ENCODE results near the gene LYVE1. TPM values are rescaled to one million over a fixed set of nuclear protein-coding genes. Genes with fewer than 3 reads are reported as not detected.

LYVE1 gene
- total RNA-seq, 2 donors from 2014 or later: not detected

DNA sequence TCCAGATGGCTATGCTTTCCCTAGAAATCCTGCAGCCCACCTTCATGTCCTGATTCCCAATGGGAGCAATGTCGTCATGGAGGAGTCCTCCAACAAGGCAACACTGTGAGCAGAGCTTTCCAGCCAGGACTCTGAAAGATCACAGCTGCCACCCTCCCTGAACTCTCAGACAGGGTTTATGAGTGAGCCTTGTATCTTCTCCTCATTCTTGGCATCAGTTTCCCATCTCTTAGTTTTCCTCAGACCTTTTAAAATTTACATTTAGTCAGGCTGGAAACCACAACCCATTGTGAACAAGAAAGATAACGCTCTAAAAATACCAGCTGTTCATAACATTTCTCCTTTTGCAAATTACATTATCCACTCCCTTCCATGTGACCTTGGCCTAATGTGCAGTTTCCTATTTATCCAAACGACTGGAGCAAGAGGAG, 15.6 kb upstream of the LYVE1 start:
- no peaks in the 10 kb centered on the region for H3K9me3 ChIP-seq (ENCODE audit: control insufficient read depth, low read length, poor library complexity, severe bottlenecking)
- ATAC-seq (no peak), DNase-seq (no peak)
- Mint-ChIP-seq H3K4me1 (peaks cover 4% of the 10 kb centered on the region), H3K4me3 (no peak overlapping the region), H3K27ac (no peak overlapping the region), H3K27me3 (peaks cover 72% of the 10 kb centered on the region), H3K36me3 (ENCODE audit: low read depth) (peaks cover 6% of the 10 kb centered on the region)

- peaks cover 4% of the 10 kb centered on the region for H3K36me3 Mint-ChIP-seq (ENCODE audit: low read depth)
- H3K4me3 Mint-ChIP-seq: no peak overlapping the region
- no peaks in the 10 kb centered on the region for H3K9me3 ChIP-seq (ENCODE audit: control insufficient read depth, low read length, poor library complexity, severe bottlenecking)
- H3K27ac Mint-ChIP-seq: peak overlapping the region; percentile 45
- DNase-seq: no peak
- ATAC-seq: peak; percentile 54
- peaks cover 61% of the 10 kb centered on the region for H3K27me3 Mint-ChIP-seq
- H3K4me1 Mint-ChIP-seq: peaks cover 2% of the 10 kb centered on the region
Measured at GRCh38 chr11:10581481-10582019, 13.1 kb upstream of the LYVE1 start.

DNA sequence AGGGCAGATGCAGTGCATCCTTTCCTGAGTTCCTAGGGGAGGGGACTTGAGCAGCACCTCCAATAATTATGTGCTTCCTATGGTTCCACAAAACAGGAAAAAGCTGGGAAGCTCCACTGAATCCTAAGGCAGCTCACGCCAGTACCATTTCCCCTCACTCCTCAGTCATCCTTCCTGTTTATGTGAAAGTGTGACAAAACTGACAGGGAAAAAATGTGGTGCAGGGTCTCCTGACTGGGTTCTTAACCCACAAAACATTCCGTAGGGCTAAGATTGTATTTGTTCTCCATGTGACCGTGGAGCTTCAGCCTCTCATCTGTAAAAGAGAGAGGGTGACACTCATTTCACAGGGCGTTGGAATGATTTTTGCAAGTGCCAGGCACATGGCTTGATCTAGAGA, 12.2 kb upstream of the LYVE1 start:
- no peaks in the 10 kb centered on the region for H3K9me3 ChIP-seq (ENCODE audit: control insufficient read depth, low read length, poor library complexity, severe bottlenecking)
- Mint-ChIP-seq H3K27me3 (peaks cover 52% of the 10 kb centered on the region), H3K36me3 (ENCODE audit: low read depth) (peaks cover 4% of the 10 kb centered on the region), H3K27ac (no peak overlapping the region), H3K4me1 (peaks cover 2% of the 10 kb centered on the region), H3K4me3 (no peak overlapping the region)
- ATAC-seq: no peak
- DNase-seq: no peak

DNA sequence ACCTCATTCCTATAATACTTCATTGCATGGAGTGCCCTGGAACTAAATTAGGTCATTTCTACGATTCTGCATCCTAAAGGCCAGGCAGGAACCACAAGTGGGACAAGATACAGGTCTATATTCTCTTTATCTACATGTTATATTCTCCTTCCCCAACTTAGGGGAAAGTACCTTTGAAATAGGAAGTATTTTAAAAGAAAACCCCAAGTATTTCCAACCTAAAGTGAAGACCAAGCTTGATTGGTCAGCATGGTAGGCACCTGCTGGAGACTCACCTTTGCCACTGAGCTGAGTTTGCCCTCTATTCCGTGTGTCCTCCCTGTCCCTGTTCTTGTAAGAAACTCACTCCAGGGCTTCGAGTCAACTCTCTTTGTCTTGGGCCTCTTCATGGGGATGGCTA, 11.2 kb upstream of the LYVE1 start:
- Mint-ChIP-seq H3K4me1 (peaks cover 2% of the 10 kb centered on the region), H3K27me3 (peaks cover 46% of the 10 kb centered on the region), H3K27ac (no peak overlapping the region), H3K36me3 (ENCODE audit: low read depth) (peaks cover 4% of the 10 kb centered on the region), H3K4me3 (no peak overlapping the region)
- ATAC-seq (no peak), DNase-seq (no peak)
- no peaks in the 10 kb centered on the region for H3K9me3 ChIP-seq (ENCODE audit: control insufficient read depth, low read length, poor library complexity, severe bottlenecking)

GRCh38 chr11:10576035-10576398, 7.6 kb upstream of the LYVE1 start:
- no peaks in the 10 kb centered on the region for H3K9me3 ChIP-seq (ENCODE audit: control insufficient read depth, low read length, poor library complexity, severe bottlenecking)
- H3K36me3 Mint-ChIP-seq (ENCODE audit: low read depth): peaks cover 2% of the 10 kb centered on the region
- no peak for DNase-seq
- peaks cover 43% of the 10 kb centered on the region for H3K27me3 Mint-ChIP-seq
- ATAC-seq: no peak
- H3K4me1 Mint-ChIP-seq: peaks cover 5% of the 10 kb centered on the region
- H3K27ac Mint-ChIP-seq: no peak overlapping the region
- H3K4me3 Mint-ChIP-seq: no peak overlapping the region

DNA sequence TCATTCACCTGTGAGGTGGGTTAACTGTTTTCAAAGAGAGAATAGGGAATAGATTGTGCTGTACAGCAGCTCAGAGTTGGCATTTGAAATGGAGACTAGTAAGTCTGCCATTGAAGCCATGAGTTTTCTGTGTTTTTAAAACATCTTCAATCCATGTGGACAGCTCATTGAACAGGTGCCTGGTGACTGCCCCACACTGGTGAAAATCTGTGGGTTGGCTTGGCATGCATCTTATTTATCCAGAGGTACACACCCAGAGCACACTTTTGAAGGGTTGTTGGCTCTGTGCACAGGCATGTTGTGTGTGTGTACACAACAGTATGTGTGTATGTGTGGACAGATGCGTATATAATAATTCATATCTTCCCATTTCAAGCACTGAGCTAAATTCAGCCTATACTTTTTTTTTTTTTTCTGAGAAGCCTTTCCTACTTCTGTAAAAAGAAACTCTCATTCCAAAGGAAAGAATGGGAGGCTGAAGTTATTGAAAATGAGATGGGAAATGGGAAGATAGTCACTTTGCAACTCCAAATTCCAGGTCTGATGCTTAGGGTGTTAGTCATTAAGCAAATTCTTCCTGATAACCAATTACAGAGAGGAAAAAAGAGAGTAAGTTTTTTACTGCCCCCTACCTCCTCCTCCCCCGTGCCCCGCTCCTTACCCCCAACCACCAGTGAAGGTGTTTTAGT, 7.0 kb upstream of the LYVE1 start:
- Mint-ChIP-seq H3K27me3 (peaks cover 38% of the 10 kb centered on the region), H3K36me3 (ENCODE audit: low read depth) (peaks cover 2% of the 10 kb centered on the region), H3K27ac (no peak overlapping the region), H3K4me3 (no peak overlapping the region), H3K4me1 (peaks cover 5% of the 10 kb centered on the region)
- ATAC-seq (no peak), DNase-seq (no peak)
- H3K9me3 ChIP-seq (ENCODE audit: control insufficient read depth, low read length, poor library complexity, severe bottlenecking): no peaks in the 10 kb centered on the region

- Mint-ChIP-seq H3K36me3 (ENCODE audit: low read depth) (peaks cover 2% of the 10 kb centered on the region), H3K4me1 (peaks cover 5% of the 10 kb centered on the region), H3K27ac (no peak overlapping the region), H3K27me3 (peaks cover 34% of the 10 kb centered on the region), H3K4me3 (no peak overlapping the region)
- DNase-seq (no peak), ATAC-seq (no peak)
- no peaks in the 10 kb centered on the region for H3K9me3 ChIP-seq (ENCODE audit: control insufficient read depth, low read length, poor library complexity, severe bottlenecking)
Measured at GRCh38 chr11:10573556-10573955, 5.1 kb upstream of the LYVE1 start.

DNA sequence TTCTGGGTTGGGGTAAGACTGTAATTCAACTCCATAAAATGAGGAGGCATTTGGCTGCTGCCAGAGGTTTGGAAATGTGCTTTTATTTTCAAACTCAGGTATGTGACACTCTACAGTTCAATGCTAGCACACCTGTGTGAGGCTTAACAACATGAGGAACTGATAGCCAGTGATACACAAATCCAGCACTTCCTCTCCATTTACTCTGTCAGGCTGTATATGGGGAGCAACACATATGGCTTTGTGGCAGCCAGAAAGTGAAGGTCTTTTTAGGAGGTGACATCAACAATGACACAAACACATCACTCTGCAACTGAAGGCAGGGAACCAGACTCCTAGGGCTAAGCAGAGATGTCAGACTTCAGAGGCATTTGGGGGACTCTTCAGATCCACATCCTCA, 4.6 kb upstream of the LYVE1 start:
- peaks cover 5% of the 10 kb centered on the region for H3K4me1 Mint-ChIP-seq
- no peak overlapping the region for H3K4me3 Mint-ChIP-seq
- H3K27ac Mint-ChIP-seq: no peak overlapping the region
- no peaks in the 10 kb centered on the region for H3K9me3 ChIP-seq (ENCODE audit: control insufficient read depth, low read length, poor library complexity, severe bottlenecking)
- DNase-seq (no peak), ATAC-seq (no peak)
- peaks cover 32% of the 10 kb centered on the region for H3K27me3 Mint-ChIP-seq
- peaks cover 2% of the 10 kb centered on the region for H3K36me3 Mint-ChIP-seq (ENCODE audit: low read depth)

DNA sequence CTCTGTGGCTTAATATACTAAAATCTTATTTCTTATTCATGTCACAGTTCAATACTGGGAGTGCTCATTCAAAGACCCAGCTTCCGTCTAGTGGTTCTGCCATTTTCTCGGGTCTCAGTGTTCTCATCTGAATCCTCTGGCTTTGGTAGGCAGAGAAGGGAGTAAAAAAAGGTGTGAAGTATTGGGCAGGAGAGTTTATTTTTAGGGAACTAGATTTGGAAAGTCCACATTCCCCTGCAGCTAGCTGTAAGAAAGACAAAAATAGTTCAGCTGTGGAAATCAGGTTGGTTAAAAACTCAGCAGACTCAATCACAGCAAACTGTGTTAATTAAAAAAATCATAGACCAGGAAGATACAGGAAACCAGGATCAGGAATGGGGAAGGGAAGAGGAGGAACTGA, 4.1 kb upstream of the LYVE1 start:
- Mint-ChIP-seq H3K27ac (no peak overlapping the region), H3K36me3 (ENCODE audit: low read depth) (peaks cover 2% of the 10 kb centered on the region), H3K4me3 (no peak overlapping the region), H3K4me1 (peaks cover 5% of the 10 kb centered on the region), H3K27me3 (peaks cover 32% of the 10 kb centered on the region)
- no peak for ATAC-seq
- DNase-seq: no peak
- no peaks in the 10 kb centered on the region for H3K9me3 ChIP-seq (ENCODE audit: control insufficient read depth, low read length, poor library complexity, severe bottlenecking)

- H3K27me3 Mint-ChIP-seq: peaks cover 55% of the 10 kb centered on the region
Measured at GRCh38 chr11:10567446-10567845, 1.0 kb downstream of the LYVE1 start.

GRCh38 chr11:10566257-10566957, 2.1 kb downstream of the LYVE1 start:
- Mint-ChIP-seq H3K4me3 (no peak overlapping the region), H3K4me1 (peaks cover 3% of the 10 kb centered on the region), H3K27ac (no peak overlapping the region), H3K27me3 (peaks cover 48% of the 10 kb centered on the region), H3K36me3 (ENCODE audit: low read depth) (no peaks in the 10 kb centered on the region)
- ATAC-seq: no peak
- DNase-seq: no peak
- H3K9me3 ChIP-seq (ENCODE audit: control insufficient read depth, low read length, poor library complexity, severe bottlenecking): no peaks in the 10 kb centered on the region

More at GRCh38 chr11:10567446-10567845, 1.0 kb downstream of the LYVE1 start:
- H3K4me3 Mint-ChIP-seq: no peak overlapping the region
- DNase-seq (no peak), ATAC-seq (no peak)
- peaks cover 3% of the 10 kb centered on the region for H3K4me1 Mint-ChIP-seq
- no peaks in the 10 kb centered on the region for H3K36me3 Mint-ChIP-seq (ENCODE audit: low read depth)
- H3K27ac Mint-ChIP-seq: no peak overlapping the region
- H3K9me3 ChIP-seq (ENCODE audit: control insufficient read depth, low read length, poor library complexity, severe bottlenecking): no peaks in the 10 kb centered on the region

- DNase-seq (no peak), ATAC-seq (no peak)
- Mint-ChIP-seq H3K4me3 (no peak overlapping the region), H3K27ac (no peak overlapping the region), H3K4me1 (peaks cover 5% of the 10 kb centered on the region), H3K36me3 (ENCODE audit: low read depth) (no peaks in the 10 kb centered on the region), H3K27me3 (peaks cover 45% of the 10 kb centered on the region)
- H3K9me3 ChIP-seq (ENCODE audit: control insufficient read depth, low read length, poor library complexity, severe bottlenecking): no peaks in the 10 kb centered on the region
Measured at GRCh38 chr11:10565493-10565892, 3.0 kb downstream of the LYVE1 start.

GRCh38 chr11:10564696-10565318, 3.7 kb downstream of the LYVE1 start:
- H3K36me3 Mint-ChIP-seq (ENCODE audit: low read depth): no peaks in the 10 kb centered on the region
- H3K4me1 Mint-ChIP-seq: peaks cover 5% of the 10 kb centered on the region
- no peak for ATAC-seq
- no peaks in the 10 kb centered on the region for H3K9me3 ChIP-seq (ENCODE audit: control insufficient read depth, low read length, poor library complexity, severe bottlenecking)
- no peak for DNase-seq
- H3K27ac Mint-ChIP-seq: no peak overlapping the region
- H3K27me3 Mint-ChIP-seq: peaks cover 45% of the 10 kb centered on the region
- no peak overlapping the region for H3K4me3 Mint-ChIP-seq
